ENCODE measurements around the gene HDAC9.

The HDAC9 gene

DNA sequence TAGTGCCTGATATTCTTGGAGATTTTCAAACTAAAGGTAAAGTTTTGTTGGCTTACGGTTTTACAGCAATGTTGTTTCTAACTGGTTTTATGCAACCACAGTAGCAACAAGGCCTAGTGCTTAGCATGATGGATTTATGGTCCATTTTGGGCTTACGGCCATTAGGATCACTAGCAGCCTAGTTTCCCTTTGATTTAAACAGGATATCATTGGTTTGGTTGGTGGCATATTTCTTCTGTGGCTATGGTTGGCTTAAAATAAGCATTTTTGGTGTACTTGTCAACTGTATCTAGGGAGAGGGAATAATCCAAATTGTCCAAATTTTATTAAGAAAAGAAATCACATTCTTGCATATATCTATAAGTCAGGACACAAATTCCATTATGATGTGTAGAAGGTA is 194.0 kb downstream of the HDAC9 start (continued):
- no peak for TF ChIP-seq ZFHX2 (tag by site-specific recombination; conservative IDR thresholded peaks at IDR 0.05)
- no peak for TF ChIP-seq ZNF174 (tag by site-specific recombination; IDR thresholded peaks at IDR 0.05)
- TF ChIP-seq ZNF843 (tag by site-specific recombination; IDR thresholded peaks at IDR 0.05): no peak
- TF ChIP-seq ZNF521 (tag by site-specific recombination; IDR thresholded peaks at IDR 0.05): no peak
- no peak for TF ChIP-seq ZEB2 (tag by site-specific recombination; IDR thresholded peaks at IDR 0.05)

DNA sequence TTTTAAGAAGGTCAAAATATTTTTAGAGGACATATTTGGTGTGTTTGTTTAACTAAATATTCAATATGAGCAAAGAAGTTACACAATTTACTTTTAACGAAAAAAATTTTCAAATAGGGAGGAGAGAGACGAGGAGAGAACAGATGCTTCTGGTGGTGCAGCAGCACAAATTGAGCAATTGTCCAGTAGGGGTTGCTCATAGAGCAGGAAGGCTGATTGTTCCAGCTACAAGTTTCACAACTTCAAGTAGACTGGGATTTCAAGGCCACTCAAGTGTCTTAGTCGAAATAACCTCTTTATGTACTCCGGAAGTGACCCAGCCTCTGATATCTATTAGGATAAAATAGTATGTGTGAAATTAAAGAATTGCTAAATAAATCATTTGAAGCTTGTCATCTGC is 197.9 kb downstream of the HDAC9 start:
- POLR2A ChIA-PET: no interaction called here
- Histone ChIP-seq H3K27ac (ENCODE audit: extremely low read depth, low read depth, low read length) (no peak overlapping the region), H3K36me3 (ENCODE audit: control insufficient read depth in 2 of 2, insufficient read depth in 1 of 2, low read length in 2 of 2) (no peaks in the 10 kb centered on the region), H3K9me3 (ENCODE audit: control insufficient read depth, insufficient read depth, low read depth, low read length) (no peaks in the 10 kb centered on the region), H3K4me3 (ENCODE audit: low read depth, low read length) (no peak overlapping the region), H3K4me1 (ENCODE audit: control insufficient read depth, insufficient read depth, low read length) (no peaks in the 10 kb centered on the region)
- CTCF ChIA-PET: interaction anchor here (0.6 to 1.3 kb wide), 9 partner anchors 25 to 798 kb away, joined by 3 to 6 read pairs (median 3); no protein-coding TSS in a partner anchor
- no peak for TF ChIP-seq BCL11B (tag by site-specific recombination; IDR thresholded peaks at IDR 0.05; ENCODE audit: low read depth)
- no peak for TF ChIP-seq ZSCAN18 (tag by site-specific recombination; IDR thresholded peaks at IDR 0.05)
- peak; percentile 64 for TF ChIP-seq ZNF654 (tag by site-specific recombination; IDR thresholded peaks at IDR 0.05; ENCODE audit: low read depth)
- TF ChIP-seq, protein P1, sequence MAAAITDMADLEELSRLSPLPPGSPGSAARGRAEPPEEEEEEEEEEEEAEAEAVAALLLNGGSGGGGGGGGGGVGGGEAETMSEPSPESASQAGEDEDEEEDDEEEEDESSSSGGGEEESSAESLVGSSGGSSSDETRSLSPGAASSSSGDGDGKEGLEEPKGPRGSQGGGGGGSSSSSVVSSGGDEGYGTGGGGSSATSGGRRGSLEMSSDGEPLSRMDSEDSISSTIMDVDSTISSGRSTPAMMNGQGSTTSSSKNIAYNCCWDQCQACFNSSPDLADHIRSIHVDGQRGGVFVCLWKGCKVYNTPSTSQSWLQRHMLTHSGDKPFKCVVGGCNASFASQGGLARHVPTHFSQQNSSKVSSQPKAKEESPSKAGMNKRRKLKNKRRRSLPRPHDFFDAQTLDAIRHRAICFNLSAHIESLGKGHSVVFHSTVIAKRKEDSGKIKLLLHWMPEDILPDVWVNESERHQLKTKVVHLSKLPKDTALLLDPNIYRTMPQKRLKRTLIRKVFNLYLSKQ (tag by site-specific recombination; IDR thresholded peaks at IDR 0.05; ENCODE audit: borderline replicate concordance): no peak

- ChIA-PET POLR2A (no interaction called here), CTCF (interaction anchor here (0.6 to 1.3 kb wide), 4 partner anchors 25 to 355 kb away, joined by 3 to 6 read pairs (median 4); no protein-coding TSS in a partner anchor)
- TF ChIP-seq SP2 (tag by site-specific recombination; IDR thresholded peaks at IDR 0.05) (no peak), ZNF335 (tag by site-specific recombination; conservative IDR thresholded peaks at IDR 0.05) (no peak), ZNF670 (tag by site-specific recombination; IDR thresholded peaks at IDR 0.05; ENCODE audit: low read depth) (no peak), ZBTB1 (tag by site-specific recombination; IDR thresholded peaks at IDR 0.05) (no peak), TCF7L2 (IDR thresholded peaks at IDR 0.05; ENCODE audit: borderline replicate concordance, low read depth, low read length) (no peak), ZNF747 (tag by site-specific recombination; IDR thresholded peaks at IDR 0.05) (no peak), GLI2 (tag by site-specific recombination; IDR thresholded peaks at IDR 0.05; ENCODE audit: borderline replicate concordance, low read depth) (no peak), ZNF274 (IDR thresholded peaks at IDR 0.05; ENCODE audit: low read length) (no peak), ZNF274 (tag by site-specific recombination; IDR thresholded peaks at IDR 0.05; ENCODE audit: borderline replicate concordance) (no peak), GLI4 (tag by site-specific recombination; IDR thresholded peaks at IDR 0.05) (no peak), ZNF658 (tag by site-specific recombination; IDR thresholded peaks at IDR 0.05) (no peak), ZSCAN16 (tag by site-specific recombination; IDR thresholded peaks at IDR 0.05) (no peak), ZNF324 (tag by site-specific recombination; IDR thresholded peaks at IDR 0.05) (no peak), ZNF558 (tag by site-specific recombination; IDR thresholded peaks at IDR 0.05) (no peak)
- Histone ChIP-seq H3K4me1 (ENCODE audit: control insufficient read depth, insufficient read depth, low read length) (no peaks in the 10 kb centered on the region), H3K36me3 (ENCODE audit: control insufficient read depth in 2 of 2, insufficient read depth in 1 of 2, low read length in 2 of 2) (no peaks in the 10 kb centered on the region), H3K9me3 (ENCODE audit: control insufficient read depth, insufficient read depth, low read depth, low read length) (no peaks in the 10 kb centered on the region), H3K4me3 (ENCODE audit: low read depth, low read length) (no peak overlapping the region), H3K27ac (ENCODE audit: extremely low read depth, low read depth, low read length) (no peak overlapping the region)
Measured at GRCh38 chr7:18693816-18694215, 198.3 kb downstream of the HDAC9 start.
